DOHH2 (cell line): ENCODE data around the gene MYO1D.

Experiments used
- CTCF ChIP-seq: fragments of 200-600 bp; sonication (generic); IDR thresholded peaks from one replicate; pipeline ENCODE4 v1.5.1; 2014; ENCODE audit warnings: antibody characterized with exemption, mild to moderate bottlenecking, low read depth, low read length; ENCODE audit not compliant: poor library complexity, severe bottlenecking
- EZH2phosphoT487 ChIP-seq: fragments of 200-600 bp; sonication (generic); IDR thresholded peaks from 2 replicates; pipeline ENCODE4 v1.6.1; 2017; ENCODE audit warnings: borderline replicate concordance, mild to moderate bottlenecking, antibody characterized with exemption, low read length, moderate library complexity, mixed read lengths

DNA sequence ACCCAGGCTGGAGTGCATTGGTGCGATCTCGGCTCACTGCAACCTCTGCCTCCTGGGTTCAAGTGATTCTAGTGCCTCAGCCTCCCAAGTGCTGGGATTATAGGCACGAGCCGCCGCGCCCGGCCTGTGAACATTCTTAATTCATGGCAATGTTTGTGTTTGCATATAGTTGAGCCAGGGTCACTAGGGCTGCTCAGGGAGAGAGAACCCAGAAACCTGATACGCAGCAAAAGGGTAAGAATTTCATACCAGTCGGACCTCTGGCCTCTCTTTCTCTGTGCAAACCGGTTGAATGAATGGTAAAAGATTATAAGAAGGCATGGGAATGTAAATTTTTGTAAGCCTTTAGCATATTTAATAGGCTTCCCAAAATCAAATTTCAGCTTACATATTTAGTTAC is 44.1 kb upstream of the MYO1D start:
- TF ChIP-seq CTCF = no peak
- no peak for TF ChIP-seq EZH2phosphoT487
